Globus pallidus (tissue), 1 donor: ENCODE measurements around the gene NSMCE3.
"Not testable (repeated sequence)": the region's sequence is repeated elsewhere in the genome, so short reads cannot be mapped to it uniquely, and the experiment has no call there.

ENCODE experiments used
- DNase-seq: peaks from one replicate; pipeline ENCODE4 v3.0.0-alpha.2; 2015; ENCODE audit warnings: low spot score

Gene NSMCE3

DNA sequence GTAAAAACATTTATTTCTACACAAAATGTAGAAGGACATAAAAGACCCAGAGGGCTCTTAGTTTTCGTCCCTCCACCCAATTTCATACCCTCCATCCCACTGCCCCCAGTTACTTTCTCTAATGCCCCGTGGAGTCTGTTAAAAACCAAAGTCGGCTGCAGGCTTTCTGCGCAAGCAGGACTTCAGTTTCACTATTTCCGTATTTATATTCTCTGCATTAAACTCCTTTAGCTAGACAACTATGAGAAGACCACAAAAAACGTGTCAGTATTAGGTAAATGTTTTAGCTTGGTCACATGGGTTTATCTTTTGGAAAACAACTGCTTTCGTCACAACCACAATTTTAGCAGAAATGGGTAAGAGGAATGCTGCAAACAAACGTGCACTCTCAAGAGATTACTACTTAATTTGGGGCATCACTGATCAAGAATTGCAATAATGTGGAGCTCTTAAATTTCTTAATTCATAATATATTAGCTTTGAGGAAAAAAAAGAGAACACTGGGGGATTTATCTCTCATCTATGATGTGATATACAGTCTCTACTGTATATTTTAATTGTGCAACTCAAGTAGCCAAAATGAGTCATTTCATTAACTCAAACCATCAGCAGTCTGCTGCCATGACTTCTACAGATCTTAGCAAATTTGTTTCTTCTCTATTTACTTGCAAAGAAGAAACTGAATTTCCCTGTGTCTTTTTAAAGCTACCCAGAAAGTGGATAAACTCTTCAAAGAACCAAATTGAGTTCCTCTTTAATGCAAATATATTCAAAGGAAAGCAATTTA, 740 bp upstream of the NSMCE3 start:
- DNase-seq, result peak; percentile 40

DNA sequence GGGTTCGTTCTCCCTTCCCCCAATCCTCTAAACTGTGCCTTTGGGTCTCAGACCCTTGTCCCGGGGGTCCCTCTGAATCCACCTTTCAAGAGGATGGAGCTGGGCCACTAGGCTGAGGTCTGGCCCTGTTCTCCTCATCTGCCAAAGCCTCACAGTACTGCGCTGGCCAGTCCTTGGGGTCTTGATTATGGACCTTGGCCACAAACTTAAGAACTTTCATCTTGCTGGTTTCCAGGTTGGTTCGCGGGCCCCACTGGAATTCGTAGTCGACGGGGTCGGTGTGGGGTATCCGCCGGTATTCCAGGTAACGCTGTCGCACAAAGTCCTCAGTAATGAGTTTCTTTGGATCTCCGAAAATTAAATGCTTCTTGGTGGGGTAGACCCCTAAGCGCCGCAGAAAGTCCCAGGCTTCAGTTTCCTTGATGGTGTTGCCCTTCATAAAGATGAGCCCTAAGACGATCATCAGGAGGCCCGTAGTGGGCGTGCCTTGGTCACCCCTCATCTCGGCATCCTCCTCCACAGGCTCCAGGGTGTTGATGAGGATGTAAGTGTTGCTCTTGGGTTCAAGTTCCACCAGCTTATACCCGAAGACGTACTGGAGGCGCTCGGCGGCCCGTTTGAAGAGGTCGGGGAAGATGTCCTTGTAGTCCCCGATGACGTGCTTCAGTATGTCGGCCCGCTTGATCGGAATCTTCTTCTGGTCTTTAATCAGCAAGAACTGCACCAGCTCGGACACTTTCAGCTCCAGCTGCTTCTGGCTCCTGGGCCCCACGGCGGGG, 727 bp downstream of the NSMCE3 start:
- peak; percentile 47 for DNase-seq

GRCh38 chr15:29266052-29266582, 3.5 kb downstream of the NSMCE3 start:
- DNase-seq, result no peak

DNA sequence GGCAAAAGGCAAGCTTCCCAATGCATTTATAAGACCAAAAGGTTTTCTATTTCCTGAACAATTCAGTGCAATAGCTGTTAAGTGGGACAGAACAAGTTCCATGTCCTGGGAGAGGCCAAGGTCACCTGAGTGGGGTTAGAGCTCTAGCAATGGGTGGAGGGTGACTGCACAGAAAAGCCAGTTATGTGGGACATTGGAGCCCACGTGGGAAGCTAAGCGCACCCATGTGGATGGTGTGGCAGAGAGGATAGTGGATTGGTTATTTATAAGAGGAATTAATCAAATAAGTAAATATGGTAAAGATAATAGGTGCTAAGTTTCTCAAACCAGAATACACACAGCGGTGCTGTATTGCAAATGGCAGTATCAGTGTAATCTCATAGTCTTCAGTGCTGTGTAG, 6.3 kb downstream of the NSMCE3 start:
- no peak for DNase-seq

- no peak for DNase-seq
Observed at GRCh38 chr15:29262738-29263137, 6.9 kb downstream of the NSMCE3 start.

DNA sequence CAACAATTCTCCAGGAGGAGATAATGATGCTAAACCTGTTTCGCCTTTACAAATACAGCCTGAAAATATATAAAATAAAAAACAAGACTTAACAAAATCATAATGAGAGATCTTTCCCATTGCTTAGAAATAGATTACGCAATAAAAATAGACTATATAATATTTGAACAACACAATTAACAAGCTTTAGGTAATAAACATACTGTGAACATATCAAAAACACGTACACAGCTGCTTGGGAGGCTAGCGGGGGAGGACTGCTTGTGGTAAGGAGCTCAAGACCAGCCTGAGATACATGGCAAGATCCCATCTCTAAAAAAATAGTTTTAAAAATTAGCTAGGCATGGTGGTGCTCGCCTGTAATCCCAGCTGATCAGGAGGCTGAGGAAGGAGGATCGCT, 8.7 kb downstream of the NSMCE3 start:
- no peak for DNase-seq

DNA sequence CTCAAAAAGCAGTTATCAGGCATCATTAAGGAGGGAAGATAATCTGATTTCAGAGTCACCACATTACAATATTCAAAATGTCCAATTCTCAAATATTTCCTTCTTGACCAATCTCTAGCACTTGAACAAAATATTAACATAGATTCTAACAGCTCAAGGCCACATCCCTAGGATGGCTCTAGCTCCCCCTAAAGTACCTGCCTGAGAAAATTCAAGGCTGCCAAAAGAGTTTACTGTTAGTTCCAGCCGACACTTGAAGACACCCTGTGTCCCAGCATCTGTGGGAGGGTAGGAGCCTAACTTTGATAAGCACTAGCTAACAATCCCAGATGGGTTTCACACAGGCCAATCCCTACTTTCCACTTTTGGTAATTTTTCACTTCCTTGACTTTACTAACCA, 10.4 kb downstream of the NSMCE3 start:
- DNase-seq, result no peak

GRCh38 chr15:29252234-29252633, 17.4 kb downstream of the NSMCE3 start:
- DNase-seq, result no peak

GRCh38 chr15:29244544-29244943, 25.1 kb downstream of the NSMCE3 start:
- no peak for DNase-seq

DNA sequence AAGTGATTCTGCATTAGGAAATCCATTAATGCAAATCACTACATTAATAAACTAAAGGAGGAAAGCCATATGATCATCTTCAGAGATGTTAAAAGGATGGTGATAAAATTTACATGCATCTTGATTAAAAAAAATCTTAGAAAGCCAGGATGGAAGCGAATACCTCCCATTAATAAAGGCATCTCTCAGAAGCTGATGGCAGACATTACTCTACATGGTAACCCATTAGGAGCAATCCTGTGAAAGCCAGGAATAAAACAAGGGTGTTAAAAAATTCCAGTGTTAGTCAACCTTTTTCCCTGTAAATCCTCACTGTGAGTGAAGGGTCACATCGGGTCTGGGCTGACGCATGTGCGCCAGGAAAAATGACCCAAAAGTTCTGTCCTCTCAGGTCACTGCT, 25.5 kb downstream of the NSMCE3 start:
- DNase-seq, result no peak

DNA sequence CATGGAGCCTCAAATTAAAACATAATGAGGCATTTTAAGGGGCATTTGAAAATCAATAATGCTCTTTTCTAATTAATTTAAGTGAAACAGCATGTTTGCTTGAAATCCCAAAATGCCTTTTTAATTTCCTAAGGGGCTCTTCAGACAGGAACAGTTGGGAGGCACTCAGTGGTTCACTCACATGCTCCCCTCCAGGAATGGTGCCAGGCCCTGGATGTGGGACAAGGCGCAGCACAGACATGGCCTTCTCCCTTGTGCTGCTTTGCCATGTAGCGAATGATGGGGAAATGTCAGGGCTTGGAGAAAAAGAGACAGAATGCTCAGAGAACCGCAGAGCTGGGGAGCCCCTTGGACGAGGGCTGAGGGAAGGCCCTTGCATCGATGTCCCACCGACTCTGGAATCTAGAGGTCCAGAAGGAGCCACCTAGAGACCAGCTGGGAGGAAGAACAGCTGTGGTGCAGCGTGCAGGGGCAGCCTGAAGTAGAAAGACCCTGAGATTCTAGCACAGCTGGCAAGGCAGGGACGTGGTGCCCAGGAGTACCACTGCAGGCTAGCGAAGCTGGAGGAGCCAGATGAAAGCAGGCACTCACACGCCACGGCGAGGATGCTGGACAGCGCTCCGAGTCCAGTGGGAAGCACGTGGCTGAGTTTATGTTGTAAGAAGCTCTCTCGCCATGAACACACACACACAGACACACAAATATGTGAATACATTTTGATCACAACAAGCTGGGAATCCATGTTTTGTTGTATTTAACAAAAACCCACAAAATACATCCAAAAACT, 27.0 kb downstream of the NSMCE3 start:
- DNase-seq, result peak; percentile 37

GRCh38 chr15:29241207-29241606, 28.4 kb downstream of the NSMCE3 start:
- no peak for DNase-seq

GRCh38 chr15:29239395-29239794, 30.2 kb downstream of the NSMCE3 start:
- DNase-seq, result no peak

DNA sequence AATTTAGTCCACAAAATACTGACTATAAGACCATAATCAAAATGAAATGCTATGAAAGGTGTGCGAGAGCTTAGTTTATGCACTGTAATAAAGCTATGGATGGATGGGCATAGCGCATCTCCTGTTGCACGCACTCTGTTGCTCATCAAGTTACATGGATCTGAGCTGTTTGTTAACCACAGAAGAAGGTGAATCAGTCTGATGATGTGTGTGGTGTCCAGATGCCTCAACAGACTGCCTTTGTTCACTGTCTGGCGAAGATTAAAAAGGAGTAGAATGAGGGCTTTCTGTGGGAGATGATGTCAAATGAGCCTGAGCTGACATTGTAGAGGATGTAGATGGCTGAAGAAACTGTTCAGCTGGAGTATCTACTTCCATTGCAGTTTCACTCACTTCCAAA, 36.1 kb downstream of the NSMCE3 start:
- peak; percentile 43 for DNase-seq

DNA sequence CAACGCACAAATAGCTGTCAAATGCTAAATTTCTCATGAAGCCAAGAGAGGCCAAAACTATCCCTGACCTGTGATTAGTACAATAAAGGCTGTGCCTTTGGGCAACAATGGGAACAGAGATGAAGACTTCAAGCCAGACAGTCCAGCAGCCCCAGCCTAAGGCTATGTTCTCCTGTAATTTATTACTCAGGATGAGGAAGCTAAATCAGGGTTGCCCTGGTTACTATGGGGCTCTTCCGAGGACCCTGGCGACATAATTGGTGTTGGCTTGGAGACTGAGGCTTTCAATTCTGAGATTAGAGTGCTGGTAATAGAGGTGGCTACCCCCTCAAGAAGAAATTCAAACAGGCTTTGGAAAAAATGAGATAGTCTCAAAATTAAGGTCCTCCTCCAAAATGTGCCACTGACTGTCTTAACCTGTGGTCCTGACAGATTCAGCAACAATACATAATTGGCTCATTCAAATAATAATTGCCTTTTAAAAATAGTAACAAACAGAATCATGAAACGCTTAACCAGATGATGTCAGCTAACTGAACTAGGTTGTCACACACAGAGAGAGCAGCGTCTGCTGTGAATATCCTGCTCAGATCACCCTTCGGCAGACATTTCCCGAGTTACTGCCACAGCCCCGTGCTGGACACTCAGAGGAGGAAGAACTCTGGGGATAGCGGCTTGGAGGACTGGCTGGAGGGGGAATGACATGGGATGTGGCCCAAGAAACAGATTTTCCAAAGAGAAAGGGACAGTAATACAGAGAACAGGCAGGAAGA, 43.0 kb downstream of the NSMCE3 start:
- no peak for DNase-seq

- peak; percentile 4 for DNase-seq
Observed at GRCh38 chr15:29225534-29226234, 43.9 kb downstream of the NSMCE3 start.

DNA sequence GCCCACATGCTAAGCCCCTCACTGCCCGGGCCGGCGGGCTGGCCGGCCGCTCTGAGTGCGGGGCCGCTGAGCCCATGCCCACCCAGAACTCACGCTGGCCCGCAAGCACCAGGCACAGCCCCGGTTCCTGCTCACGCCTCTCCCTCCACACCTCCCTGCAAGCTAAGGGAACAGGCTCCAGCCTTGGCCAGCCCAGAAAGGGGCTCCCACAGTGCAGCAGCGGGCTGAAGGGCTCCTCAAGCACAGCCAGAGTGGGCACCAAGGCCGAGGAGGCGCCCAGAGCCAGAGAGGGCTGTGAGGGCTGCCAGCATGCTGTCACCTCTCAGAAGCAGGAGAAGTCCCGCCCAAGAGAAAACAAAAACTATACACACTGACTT, 44.6 kb downstream of the NSMCE3 start:
- DNase-seq, result not testable (repeated sequence)

- not testable (repeated sequence) for DNase-seq
Observed at GRCh38 chr15:29224235-29224986, 45.2 kb downstream of the NSMCE3 start.

- DNase-seq, result no peak
Observed at GRCh38 chr15:29223640-29224039, 46.0 kb downstream of the NSMCE3 start.
